HG03108 (cell line): Measurements from ENCODE around the gene NFIC.

ENCODE experiments used
- ATAC-seq: cut with Tn5 transposase; IDR thresholded peaks from one replicate; pipeline ENCODE4 v1.9.1; 2021; ENCODE audit warnings: moderate library complexity; ENCODE audit not compliant: unreplicated experiment

NFIC gene

GRCh38 chr19:3358689-3359014, 7.7 kb upstream of the NFIC start:
- ATAC-seq: no peak

- no peak for ATAC-seq
Observed at GRCh38 chr19:3359015-3359918, 7.1 kb upstream of the NFIC start.

- no peak for ATAC-seq
Observed at GRCh38 chr19:3359919-3360420, 6.4 kb upstream of the NFIC start.

DNA sequence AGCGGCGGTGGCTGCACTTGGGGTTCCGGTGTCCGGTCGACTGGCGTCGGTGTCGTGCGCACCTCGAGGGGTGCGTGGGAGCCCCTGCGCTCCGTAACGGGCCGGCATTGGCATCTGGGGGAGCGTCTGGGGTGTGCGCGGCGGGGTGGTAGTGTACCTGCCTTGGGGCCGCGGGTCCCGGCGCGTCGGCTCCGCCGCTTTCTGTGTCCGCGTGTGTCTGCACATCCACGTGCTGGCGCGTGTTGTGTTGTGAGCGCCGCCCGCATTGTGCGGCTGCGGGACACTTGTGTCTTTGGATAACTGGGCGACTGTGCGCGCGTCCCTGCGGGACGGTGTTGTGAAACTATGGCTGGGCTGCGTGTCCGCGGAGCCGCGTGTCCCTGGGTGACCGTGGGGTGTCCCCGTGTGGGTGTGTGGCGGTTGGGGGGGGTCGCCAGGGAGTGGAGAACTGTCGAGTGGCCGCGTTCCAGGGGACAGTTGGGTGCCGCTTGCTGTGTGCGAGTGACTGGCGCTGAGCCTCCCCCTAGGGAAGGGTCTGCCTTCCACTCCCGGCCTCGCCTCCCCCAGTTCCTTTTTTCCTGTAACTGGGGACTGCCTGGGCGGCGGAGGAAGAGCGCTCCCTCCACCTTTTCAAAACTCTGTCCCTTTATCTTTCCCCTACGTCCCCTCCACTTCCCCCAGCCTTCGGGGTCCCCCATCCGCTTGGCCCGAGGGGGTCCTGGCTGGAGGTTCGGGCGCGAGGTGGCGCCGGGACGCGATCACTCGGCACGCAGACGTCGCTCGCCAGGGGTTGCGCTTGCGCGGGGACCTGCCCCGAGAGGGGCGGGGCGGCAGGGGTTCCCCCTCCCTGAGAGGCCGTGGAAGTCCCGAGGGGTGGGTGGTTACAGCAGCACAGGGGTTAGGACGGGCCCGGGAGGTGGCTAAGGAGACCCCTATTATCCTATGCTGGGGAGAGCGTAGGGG, 5.7 kb upstream of the NFIC start:
- peak; percentile 32 for ATAC-seq

DNA sequence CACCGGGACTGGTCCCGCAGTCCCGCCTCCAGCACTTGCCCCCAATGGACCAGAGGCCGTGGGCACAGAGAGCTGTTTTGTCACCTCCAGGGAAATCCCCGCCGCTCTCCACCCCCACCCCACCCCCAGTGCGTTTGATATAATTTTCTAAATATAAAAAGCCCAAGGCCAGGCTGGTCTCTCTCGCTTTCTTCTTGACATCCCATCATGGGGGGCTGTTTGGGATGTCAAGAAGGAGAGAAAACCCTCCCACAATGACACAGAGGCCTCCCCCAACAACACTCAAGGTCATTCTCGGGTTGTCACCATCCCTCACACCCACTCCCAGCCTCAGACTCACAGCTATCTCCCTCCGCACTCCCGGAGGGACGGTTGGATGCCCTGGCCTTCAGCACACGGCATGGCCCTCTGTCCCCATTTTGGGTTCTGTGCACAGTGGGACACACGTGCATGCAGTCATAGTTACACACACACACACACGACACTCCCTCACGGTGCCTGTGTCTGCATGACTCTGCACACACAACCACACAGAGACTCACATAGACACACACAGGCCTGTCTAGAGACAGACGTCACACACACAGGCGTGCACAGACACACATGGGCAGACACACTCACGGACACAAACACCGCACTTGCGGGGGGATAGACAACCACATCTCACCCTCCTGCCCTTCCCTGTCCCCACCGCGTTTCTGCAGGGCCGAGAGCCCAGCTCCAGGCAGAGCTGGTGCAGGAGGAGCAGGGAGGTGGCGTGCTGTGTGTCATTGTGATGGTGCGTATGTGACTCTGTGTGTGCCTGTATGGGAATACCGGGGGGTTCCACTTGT, 4.8 kb upstream of the NFIC start:
- no peak for ATAC-seq

GRCh38 chr19:3362217-3362906, 4.0 kb upstream of the NFIC start:
- ATAC-seq: no peak

DNA sequence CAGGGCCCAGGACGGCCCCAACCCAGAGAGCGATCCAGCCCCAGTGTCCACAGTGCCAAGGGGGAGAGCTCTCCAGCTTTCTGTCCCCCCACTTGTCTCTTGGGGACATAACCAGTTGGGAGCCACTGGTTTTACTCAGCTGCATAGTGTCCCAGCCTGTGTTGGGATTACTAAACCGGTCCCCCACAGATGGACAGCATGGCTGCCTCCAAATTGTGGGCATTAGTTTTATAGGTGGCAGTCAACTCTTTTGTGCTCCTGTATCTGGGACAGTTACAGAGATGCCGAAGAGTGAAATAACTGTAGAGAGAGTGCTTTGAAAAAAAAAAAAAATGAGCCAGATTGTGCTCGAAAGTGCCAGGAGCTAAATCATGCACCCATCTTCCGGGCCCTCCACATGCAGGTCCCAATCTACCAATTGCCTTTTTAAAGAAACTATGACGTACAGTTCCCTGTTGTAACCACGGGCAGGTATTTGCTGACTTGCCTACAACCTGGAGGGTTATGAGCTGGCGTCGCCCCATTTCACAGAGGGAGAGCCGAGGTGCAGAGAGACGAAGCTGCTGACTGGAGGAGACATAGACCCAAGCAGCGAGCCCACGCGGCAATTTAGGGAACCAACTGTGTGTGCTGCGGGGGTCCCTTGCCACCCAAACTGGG, 2.4 kb upstream of the NFIC start:
- no peak for ATAC-seq

GRCh38 chr19:3364501-3364858, 1.9 kb upstream of the NFIC start:
- no peak for ATAC-seq

DNA sequence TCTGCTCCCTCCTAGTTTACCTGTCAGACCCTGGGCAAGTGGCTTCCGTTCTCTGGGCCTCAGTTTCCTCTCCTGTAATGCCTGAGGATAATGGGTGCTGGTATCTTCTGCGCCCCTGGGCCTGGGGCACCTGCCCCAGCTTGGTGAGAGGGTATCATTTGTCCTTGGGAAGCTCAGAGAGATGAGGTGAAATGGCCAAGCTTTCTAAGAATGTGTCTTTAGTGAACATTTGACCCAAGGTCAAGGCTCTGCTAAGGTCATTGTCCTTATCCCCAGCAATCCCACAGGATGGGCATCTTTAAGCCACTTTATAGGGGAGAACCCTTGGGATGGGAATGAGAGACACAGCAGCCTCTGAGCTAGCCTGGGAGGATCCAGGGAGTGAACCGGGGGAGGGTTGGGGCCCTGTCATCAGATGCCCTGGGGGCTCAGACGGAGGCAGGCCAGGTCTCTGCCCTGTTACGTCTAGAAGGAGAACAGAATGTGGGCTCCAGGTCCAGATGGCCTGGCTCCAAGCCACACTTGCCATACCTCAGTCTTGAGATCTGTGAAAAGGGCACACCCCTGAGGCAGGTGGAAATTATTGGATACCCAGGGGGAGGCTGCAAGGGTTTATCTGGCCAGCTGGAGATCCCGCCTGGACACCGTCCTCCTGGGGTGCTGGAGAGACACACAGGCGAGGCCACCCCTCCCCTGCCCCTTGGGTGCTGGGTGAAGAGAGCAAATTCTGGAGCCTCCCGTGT, 1.1 kb upstream of the NFIC start:
- no peak for ATAC-seq

DNA sequence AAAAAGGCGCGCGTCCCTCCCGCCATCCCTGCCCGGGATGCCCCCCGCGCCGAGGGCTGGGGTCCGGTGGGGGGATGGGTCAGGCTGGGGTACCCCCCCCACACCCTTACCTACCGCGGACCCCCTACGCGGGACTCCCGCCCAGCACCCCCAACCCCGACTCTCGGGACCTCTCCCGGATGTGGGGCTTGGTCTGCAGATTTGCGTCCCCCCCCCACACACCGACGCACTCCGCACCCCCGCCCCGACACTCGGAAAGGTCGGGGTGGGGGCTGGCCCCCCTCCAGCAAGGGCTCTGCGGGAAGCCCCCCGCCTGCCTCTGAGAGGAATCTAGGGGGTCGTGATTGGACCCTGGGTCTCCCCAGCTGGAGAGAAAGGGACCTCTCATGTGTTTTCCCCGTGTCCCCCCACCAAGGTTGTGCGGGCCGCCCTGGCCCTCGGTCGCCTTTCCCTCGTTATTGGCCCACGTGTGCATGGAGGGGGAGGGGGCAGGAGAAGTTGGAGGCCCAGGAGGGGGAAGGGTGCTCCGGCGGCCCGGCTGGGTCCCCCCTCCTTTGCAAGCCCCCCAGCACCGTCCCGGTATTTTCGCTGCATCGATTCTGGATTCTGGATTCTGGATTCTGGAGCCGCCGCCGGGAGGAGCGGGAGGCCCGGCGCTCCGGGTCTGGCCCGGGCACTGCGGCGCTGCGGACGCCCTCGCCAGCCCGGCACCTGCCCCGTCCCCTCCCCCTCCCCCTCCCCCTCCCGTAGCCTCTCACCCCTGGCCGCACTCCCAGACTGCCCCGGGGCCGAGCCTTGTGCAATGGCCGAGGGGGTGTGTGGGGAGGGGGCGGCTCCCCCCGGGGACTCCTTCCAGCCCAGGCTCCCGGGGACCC, 607 bp downstream of the NFIC start:
- no peak for ATAC-seq

DNA sequence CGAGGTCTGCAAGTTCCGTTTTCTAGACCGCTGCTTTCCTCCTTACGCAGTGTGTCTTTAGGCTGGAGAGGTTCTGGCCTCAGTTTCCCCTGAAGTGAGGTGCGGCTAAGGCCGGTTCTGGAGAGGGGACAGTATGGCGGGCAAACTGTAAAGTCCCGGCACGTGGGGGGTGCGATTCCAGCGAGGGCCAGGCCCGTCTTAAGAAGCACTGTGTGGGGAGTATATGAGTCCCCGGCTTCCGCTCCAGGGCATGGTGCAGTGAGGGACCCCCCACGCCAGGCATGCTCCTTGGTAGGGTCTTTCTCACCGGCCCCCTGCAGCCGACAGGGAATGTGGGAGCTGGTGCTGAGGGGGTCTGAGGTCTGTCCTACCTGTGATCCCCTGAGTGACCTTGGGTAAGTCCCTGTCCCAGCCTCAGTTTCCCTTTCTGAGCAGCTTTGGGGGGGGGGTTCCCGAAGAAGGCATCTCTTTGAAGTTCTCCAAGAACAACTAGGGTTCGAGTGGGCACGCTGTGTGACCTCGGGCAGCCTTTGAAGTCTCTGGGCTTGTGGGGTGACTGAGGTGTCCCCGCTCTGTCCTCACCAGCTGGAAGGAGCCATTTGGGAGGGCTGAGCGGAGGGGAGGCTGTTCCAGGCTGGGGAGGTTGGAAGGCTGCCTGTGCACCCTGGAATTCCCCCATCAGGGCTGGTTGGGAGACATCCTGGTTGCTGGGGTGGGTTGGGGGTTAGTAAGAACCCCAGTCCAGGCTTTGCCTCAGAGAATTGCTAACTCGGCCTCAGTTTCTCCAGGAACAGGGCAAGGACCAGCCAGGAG, 1.5 kb downstream of the NFIC start:
- no peak for ATAC-seq

DNA sequence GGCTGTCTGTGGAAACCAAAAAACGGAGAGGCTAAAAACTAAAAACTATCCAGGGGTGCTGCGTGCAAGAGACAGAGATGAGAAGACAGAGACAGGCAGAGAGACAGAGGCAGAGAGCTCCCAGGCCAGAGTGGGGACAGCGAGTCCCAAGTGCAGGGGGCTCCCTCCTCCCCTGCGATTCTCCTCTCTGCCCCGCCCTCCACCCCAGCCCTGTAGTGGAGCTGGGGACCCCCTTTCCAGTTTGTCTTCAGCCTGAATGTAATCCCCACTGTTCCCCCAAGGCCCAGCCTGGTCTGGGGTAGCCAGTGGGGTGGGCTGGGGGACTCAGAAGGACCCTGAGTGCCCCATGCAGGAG, 2.0 kb downstream of the NFIC start:
- ATAC-seq: no peak

DNA sequence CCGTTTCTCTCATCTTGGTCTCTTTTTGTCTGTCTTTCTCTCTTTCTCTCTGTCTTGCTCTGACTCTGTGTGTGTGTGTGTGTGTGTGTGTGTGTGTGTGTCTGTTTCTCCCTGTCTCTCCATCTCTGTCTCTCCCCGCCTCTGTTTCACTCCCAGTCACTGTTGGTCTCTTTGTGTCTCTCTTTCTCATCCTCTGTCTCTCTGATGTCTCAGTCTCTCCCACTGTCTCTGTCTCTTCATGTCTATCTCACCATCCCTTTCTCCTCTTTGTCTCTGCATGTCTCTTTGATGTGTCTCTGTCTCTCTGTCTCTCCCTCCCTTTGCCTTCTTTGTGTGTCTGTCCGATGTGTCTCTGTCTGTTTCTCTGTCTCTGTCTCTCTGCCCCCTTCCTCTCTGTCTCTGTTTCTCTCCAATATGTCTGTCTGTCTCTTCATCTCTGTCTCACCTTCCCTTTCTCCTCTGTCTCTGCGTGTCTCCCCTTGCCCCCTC, 2.5 kb downstream of the NFIC start:
- ATAC-seq: no peak

GRCh38 chr19:3369337-3370213, 3.2 kb downstream of the NFIC start:
- no peak for ATAC-seq

DNA sequence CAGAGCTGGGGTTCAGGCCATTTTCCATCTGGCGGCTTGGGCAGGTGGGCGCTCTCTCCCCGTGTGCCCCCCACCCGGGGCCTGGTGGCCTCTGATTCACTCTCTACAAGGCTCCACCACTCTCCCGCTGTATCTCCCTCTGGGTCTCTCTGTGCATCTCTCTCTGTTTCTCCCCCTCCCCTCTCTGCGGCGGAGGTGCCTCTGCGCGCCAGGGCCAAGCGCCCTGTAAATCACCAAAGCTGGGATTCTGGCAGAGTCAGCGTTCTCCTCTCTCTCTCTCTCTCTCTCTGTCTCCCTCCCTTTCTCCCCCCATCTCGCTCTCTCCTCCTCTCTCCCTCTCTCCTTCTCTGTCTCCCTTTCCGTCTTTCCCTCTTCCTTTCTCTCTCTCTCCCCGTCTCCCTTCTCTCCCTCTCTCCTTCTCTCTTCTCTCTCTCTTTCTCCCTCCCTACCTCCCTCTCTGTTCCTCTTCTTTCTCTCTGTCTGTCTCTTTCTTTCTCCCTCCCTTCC, 3.9 kb downstream of the NFIC start:
- ATAC-seq: no peak
